DOHH2 (cell line): ENCODE results near the gene PHF14.

Source experiments
- EZH2phosphoT487 ChIP-seq: fragments of 200-600 bp; sonication (generic); IDR thresholded peaks from 2 replicates; pipeline ENCODE4 v1.6.1; 2017; ENCODE audit warnings: borderline replicate concordance, mild to moderate bottlenecking, antibody characterized with exemption, low read length, moderate library complexity, mixed read lengths
- TF ChIP-seq, protein P1 (sequence below): fragments of 200-600 bp; sonication (generic); IDR thresholded peaks from one replicate; pipeline ENCODE4 v1.5.1; 2014; ENCODE audit warnings: antibody characterized with exemption, mild to moderate bottlenecking, low read depth, low read length; ENCODE audit not compliant: poor library complexity, severe bottlenecking

DNA sequence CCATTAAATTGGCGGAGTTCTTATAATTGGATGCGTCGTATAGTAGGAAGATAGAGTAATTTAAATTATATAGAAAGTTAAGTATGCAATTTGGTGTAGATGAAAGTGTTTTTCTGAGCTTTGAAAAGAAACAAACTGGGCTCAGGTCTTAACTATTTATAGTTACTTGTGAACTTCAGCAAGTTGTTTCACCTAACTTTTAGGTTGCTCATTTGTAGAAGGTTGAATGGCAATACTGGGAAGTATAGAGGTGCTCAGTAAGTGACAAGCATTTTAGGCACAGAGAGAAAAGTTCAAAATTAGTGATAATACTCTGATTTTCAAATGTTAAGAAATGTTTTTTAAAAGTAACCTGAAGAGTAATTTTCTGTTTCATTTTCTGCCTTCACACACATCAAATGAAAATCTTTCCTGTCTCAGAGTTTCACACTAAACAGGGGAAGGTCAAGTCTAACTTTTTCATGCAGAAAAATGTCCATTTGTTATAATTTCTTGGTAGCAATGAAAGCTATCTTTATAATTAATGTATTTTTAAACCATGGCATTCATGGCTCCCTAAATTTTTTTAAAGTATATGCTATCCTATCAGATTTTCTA lies 146.5 kb downstream of the PHF14 start:
- TF ChIP-seq, protein P1, sequence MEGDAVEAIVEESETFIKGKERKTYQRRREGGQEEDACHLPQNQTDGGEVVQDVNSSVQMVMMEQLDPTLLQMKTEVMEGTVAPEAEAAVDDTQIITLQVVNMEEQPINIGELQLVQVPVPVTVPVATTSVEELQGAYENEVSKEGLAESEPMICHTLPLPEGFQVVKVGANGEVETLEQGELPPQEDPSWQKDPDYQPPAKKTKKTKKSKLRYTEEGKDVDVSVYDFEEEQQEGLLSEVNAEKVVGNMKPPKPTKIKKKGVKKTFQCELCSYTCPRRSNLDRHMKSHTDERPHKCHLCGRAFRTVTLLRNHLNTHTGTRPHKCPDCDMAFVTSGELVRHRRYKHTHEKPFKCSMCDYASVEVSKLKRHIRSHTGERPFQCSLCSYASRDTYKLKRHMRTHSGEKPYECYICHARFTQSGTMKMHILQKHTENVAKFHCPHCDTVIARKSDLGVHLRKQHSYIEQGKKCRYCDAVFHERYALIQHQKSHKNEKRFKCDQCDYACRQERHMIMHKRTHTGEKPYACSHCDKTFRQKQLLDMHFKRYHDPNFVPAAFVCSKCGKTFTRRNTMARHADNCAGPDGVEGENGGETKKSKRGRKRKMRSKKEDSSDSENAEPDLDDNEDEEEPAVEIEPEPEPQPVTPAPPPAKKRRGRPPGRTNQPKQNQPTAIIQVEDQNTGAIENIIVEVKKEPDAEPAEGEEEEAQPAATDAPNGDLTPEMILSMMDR = no peak
- no peak for TF ChIP-seq EZH2phosphoT487
